Activated CD4-positive, alpha-beta T cell treated with anti-CD3 and anti-CD28 coated beads, Interleukin-2, amount 50 U/mL, for 16 hours (primary cell): ENCODE data around the gene DGKH.
A peak's percentile ranks its signal among the peaks of the same experiment; 100 is the strongest.
"Not testable (repeated sequence)": the region's sequence is repeated elsewhere in the genome, so short reads cannot be mapped to it uniquely, and the experiment has no call there.

Experiments
- DNase-seq: peaks from one replicate; pipeline ENCODE4 v3.0.0-alpha.2; 2020

The DGKH gene

DNA sequence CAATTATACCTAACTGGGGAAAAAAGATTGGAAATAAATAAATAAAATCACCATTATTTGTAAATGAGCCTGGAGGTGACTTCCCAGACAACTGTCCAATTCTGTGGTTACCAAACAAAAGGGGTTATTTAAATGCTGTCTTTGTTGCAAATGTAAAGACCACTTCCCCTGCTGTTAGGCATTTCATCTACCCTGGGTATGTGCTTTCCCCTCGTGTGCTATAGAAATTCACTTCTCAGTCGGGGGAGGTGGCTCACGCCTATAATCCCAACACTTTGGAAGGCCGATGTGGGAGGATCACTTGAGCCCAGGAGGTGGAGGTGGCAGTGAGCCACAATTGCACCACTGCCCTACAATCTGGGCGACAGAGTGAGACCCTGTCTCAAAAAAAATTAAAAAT lies 121.6 kb downstream of the DGKH start:
- no peak for DNase-seq

DNA sequence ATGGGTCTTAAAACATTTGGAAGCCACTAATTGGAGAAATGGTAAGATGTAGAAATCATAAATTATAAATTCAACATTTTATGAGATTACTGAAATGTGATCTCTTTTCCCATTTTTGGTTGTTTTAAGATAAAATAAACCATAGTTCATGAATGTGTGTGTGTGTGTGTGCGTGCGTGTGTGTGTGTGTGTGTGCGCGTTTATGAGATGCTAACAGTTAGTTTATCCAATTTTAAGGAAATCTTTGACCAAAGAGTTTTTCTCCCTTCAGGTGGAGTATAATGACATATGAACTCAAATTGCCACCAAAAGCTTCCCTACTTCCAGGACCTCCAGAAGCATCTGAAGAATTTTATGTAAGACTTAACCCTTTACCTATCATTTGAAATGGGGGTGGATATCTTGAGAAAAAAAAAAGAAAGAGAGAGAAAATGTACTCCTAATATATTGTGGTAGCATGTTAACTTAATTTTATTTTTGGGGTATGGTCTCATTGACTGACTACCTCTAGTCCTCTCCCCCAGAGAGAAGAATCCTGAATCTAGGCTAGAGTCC lies 125.4 kb downstream of the DGKH start:
- no peak for DNase-seq

DNA sequence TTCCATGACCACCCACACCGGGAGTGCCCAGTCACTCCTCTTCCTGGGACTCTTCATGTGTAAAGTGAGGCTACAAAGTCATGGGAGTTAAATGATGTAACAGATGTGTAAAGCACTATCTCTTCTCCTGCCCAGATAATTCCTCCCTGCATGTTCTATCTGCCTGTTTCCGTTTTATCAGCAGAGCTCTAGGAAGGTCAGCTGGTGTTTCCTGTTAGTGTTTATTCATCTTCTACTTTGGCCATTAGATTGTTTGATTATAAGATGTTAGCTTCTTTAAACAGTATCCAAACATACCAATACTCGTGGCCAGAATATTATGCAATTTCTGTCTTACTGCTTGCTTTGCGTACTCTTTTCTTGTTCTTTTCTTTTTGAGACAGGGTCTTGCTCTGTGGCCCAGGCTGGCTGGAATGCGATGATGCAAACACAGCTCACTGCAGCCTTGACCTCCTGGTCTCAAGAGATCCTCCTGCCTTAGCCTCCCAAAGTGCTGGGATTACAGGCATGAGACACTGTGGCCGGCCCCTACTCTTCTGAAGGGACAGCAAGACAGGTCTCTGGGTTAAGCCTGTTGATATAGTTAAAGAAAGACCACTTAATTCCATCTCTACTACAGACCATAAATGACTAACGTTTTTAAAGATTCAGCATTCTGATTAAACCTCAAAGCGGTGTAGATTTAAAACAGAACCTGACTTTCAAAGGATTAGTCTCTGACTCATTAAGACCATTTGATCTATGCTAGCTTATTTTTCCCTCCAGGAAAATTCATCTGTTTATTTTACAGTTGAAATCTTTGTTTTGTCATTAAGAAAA lies 126.1 kb downstream of the DGKH start:
- no peak for DNase-seq

DNA sequence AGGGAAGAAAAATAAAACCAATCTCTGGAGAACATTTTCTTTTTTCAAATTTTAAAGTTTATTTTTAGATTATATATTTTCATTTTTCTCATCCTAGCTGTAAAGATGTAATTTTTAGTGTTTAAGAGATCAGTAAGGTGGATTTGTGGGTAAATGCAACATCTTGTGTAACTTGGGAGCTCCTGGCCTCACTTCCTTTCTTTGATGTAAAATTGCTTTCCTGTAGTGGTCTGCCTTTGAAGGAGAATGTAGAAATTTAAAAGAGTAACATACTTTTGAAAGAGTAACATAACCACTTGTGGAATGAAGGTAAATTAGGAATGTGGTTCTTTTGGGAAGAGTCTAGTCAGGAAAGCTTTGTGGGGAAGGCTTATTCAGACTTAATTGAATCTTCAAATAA lies 127.8 kb downstream of the DGKH start:
- DNase-seq = no peak

DNA sequence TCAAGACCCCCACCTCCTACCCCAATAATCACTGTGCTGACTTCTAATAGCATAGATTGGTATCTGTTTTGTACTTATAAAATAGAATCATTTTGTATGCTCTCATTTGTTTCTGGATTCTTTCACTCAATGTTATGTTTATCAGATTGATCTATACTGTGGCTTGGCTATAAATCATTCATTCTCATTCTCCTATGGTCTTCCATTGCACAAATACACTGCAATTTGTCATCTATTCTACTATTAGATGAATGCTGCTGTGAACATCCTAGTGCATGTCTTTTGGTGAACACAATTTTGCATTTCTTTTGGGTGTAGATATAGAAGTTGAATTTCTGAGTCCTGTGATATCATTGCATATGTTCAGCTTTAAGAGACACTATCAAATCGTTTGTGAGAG lies 128.7 kb downstream of the DGKH start:
- no peak for DNase-seq

DNA sequence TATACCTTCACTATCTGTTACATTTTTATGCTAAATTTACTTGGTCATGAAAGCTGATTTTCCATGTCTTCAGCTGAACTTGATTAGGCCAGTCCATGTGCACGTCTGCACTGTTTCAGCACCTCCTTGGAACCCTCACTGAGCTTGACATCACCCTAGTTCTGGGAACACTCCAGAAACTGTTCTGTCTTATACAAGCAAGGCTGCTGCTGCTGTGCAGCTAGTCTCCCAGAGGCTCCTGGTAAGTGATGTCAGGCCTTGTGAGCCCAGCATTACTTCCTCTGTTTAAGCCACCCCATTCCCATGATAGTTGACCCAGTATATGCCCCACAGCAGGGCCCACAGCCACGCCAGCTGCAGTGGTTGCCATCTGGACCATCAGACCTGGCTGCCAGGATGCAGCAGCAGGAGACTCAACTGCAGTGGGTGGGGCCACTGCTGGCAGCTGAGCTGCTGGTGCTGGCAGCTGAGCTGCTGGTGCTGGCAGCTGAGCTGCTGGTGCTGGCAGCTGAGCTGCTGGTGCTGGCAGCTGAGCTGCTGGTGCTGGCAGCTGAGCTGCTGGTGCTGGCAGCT lies 133.0 kb downstream of the DGKH start:
- no peak for DNase-seq

DNA sequence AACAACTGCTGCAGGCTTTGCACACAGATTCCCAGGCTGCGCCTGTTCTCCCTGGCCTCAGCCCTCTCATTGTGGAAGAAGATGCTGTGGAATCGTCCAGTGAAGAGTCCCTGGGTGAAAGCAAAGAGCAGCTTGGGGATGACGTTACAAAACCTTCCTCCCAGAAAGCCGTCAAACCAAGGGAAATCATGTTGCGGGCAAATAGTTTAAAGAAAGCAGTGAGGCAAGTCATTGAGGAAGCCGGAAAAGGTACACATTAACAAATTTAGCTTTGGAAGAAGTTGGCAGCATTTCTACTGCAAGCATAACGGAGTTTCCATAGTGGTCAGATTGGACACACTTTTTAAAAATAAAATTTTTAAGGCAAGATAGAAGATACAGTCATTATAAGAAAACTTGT lies 140.6 kb downstream of the DGKH start:
- DNase-seq = no peak

DNA sequence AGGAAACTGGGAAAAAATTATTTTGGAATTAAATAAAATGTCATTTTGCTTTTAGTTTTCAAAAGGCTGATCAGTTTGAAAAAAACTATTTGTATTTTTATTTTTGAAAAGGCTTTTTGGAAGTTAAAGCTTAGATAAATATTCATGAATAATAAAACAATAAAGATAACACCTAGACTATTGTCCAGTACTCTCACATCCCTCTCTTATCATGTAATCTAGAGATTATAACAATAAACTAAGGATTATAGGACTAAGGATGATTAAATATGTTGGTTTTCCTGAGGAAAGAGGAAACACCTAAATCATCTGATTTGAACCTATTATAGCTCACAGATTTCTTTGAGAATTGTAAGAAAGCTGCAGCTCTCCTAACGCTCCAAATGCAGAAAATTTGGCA lies 142.1 kb downstream of the DGKH start:
- no peak for DNase-seq

DNA sequence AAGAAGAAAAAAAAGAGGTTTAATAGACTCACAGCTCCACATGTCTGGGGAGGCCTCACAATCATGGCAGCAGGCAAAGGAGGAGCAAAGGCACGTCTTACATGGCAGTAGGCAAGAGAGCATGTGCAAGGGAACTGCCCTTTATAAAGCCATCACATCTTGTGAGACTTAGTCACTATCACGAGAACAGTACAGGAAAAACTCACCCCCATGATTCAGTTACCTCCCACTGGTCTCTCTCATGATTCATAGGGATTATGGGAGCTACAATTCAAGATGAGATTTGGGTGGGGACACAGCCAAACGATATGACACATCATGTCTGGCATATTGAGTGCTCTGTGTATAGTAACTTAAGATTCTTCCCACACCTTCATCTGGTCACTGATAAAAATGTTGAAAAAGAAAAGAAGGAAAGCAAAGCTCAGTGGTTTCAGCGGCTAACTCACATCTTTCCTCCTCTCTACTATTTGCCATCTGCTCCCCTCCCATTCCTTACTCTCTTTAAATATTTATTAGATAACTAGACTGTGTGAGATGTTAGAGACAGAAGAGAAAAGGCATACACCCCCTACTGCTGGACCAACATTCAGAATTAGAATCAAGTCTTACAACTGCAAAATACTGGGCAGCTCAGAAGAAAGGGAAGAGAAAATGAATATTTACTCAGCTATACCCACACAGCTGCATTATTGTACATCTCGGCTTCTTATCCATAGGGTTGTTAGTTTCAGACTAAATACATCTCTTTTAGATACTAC lies 163.4 kb downstream of the DGKH start:
- no peak for DNase-seq

DNA sequence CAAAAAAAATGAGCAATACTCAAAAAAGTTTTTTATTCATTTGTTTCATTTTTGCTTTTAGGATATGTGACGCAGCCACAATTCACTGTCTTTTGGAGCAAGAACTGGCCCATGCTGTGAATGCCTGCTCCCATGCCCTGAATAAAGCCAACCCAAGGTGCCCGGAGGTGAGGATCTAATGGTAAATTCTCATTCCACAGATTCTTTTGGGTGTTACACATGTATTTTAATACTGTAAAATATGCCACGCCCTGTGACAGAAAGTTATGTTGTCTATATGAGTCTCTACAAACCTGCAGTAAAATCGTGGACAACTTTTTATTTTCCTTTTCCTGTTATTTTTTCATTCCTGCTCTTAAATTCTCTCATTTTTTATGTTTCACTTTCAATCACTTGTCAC lies 166.0 kb downstream of the DGKH start:
- no peak for DNase-seq

DNA sequence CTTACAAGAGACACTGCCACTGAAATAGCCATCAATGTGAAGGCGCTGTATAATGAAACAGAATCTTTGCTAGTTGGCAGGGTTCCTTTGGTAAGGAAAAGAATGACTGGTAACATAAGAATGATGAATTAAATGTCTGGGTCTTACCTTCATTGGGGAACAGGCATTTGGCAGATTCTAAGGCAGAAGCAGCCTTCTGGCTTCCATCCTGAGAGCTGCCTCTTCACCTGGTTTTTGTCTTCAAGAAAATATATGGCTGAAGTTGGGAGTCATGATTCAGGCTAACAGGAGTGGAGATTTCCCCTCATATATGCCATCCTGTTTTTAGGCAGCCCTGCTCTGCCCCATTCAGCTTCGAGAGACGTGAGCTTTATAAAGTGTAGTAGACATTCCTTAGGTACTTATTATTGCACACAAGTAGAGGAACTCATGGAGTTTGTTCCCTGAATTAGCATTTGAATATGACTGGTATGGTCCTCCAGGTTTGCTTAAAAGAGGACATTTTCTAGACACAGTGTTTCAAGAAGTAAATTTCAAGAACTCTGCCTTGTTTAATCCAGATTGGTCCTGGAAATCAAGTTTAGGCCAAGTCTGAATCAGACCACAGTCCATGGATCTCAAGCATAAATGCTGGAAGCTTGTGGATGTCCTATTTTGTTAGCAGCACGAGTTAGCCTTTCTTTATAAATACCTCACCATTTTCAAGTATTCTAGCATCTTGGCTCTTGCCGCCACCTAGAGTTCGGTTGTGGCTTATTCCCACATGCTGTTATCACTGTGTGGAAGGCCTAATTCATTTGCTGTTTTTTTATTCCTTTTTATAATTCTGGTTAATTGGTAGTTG lies 167.4 kb downstream of the DGKH start:
- DNase-seq = peak; percentile 21

DNA sequence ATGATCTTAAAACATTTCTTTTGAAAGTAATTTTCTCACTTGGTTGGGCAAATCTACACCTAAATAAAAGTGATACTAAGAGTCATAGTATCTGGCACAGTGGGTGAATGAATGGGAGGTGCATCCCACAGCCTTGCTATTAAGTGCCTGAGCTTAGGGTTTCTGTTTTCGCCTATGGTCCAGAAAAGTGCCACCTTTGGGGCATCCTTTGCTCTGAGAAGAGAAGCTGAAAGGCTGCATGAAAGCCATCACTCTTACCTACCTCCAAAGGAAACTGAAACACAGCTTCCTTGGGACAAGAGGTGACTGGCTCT lies 167.9 kb downstream of the DGKH start:
- DNase-seq = no peak

DNA sequence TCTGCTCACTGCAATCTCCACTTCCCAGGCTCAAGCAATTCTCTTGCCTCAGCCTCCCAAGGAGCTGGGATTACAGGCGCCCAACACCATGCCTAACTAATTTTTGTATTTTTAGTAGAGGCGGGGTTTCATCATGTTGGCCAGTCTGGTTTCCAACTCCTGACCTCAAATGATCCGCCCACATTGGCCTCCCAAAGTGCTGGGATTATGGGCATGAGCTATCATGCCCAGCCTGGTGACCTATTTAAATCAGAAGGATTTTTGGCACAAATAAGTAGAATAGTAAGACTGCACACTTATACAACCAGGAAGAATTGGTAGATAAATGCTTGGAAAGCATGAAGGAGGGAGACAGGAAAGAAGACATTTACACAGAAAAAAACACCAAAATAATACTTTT lies 170.1 kb downstream of the DGKH start:
- no peak for DNase-seq

DNA sequence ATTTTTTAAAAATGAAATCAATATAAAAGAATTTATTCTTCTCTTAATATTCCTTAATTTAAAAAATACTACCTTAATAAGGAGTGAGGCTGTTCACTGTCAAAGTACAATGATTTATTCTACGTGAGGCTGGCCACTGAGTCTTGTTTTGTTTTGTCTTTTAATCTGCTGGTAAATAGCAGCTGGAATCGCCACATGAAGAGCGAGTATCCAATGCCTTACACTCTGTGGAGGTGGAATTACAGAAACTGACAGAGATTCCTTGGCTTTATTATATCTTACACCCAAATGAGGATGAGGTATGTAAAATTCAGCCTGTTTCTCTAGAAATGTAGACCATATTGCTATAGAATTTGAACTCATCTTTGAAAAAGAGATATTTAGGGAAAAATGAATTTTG lies 170.6 kb downstream of the DGKH start:
- DNase-seq = no peak

DNA sequence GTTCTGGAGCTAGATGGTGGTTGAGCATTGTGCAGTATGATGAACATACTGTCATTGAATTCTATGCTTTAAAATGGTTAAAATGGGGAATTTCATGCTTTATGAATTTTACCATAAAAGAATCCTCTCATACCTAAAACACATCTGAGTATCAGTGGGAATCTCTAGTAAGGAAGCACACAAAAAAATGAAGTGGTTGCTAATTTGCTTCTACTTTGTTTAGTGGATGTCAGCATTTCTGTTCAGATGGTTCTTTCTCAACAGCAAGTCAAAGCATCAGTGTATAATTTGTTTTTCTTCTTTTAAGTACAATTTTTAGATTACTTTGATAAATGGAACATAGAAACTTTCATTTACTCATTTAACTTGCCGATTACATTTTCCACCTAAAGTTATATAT lies 171.4 kb downstream of the DGKH start:
- no peak for DNase-seq

DNA sequence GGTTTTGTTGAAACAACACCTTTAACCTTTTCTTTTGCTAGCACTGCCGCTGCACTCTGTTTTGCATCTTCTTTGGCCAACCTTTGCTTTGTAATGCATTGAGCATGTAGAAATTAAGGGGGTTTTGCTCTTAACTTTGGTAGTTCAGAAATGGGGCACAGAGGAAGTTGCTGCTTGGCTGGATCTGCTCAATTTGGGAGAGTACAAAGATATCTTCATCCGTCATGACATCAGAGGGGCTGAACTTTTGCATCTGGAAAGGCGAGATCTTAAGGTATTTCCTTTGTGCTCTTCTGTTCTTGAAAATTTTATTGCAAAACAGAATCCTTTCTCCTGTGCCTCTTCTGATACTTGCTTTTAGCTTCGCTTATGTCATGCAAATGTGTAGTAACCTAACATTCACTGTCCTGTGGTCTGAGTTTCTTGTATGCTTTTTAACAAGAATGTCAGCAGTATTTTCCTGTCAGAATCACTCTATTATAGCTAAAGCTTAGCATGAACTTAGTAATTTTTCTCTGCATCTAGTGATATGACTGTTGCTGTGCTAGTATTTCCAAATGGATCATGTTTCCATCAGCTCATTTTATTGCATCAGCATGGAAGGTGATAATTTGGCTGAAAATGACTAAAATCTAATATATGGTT lies 172.8 kb downstream of the DGKH start:
- DNase-seq = no peak

DNA sequence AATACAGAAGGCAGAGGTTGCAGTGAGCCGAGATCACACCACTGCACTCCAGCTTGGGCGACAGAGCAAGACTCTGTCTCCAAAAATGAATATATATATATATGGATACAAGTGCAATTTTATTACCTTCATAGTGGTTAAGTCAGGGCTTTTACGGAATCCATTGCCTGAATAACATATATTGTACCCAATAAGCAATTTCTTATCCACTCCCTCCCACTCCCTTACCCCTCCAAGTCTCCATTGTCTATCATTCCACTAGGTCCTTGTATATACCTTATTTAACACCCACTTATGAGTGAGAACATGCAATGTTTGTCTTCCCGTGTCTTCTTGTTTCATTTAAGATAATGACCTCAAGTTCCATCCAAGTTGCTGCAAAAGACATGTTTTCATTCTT lies 175.2 kb downstream of the DGKH start:
- DNase-seq = no peak

DNA sequence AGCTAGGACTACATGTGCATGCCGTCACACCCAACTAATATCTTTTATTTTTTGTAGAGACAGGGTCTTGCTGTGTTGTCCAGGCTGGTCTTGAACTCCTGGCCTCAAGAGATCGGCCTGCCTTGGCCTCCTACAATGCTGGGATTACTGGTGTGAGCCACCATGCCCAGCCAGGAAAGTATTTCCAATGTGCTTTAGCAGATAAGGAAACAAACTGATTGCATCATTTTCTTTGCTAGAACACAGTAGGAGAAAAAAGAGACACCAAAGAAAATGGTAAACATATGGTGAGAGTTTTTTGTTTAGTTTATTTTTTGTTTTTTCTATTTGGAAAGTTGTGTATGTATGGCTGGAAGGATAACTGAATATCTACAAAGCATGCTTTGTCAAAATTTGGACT lies 176.6 kb downstream of the DGKH start:
- no peak for DNase-seq

DNA sequence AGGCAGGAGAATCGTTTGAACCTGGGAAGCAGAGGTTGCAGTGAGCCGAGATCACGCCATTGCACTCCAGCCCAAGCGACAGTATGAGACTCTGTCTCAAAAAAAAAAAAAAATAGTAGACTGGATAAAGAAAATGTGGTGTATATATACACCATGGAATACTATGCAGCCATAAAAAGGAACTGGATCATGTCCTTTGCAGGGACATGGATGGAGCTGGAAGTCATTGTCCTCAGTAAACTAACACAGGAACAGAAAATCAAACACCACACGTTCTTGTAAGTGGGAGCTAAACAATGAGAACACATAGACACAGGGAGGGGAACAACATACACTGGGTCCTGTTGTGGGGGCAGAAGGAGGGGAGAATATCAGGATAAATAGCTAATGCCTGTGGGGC lies 178.3 kb downstream of the DGKH start:
- not testable (repeated sequence) for DNase-seq

DNA sequence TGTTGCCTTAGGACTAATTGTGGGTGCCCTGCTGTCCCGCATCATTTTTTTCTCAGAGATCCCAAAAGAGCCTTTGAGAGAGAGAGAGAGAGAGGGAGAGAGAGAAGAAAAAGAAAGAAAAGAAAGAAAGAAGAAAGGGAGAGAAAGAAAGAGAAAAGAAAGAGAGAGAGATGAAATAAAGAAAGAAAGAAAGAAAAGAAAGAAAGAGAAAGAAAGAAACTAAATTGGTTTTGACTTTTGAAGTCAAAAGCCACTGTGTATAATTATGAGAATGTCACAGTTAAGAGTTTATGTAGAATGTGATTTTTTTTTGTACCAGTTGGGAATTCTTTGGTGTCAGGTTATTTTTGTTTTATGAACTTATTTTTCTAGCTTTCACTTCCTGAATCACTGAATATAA lies 180.1 kb downstream of the DGKH start:
- DNase-seq = no peak

DNA sequence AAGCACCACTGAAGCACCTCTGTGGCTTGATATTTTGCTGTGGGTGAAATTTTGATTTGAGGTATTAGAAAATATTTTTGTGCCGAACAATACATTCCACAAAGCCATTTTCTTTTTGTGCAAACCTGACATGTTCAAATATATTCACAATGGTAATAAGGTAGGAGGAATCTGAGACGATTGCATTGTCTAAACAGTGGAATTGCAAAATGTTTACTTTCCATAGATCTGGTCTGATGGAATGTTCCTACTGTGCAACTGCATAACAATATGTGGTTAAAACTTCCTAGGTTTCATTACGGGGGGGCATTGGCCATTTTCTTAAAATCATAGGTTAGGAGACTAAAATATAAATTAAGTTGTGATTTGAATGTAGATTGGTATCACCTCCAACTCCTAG lies 180.8 kb downstream of the DGKH start:
- no peak for DNase-seq

DNA sequence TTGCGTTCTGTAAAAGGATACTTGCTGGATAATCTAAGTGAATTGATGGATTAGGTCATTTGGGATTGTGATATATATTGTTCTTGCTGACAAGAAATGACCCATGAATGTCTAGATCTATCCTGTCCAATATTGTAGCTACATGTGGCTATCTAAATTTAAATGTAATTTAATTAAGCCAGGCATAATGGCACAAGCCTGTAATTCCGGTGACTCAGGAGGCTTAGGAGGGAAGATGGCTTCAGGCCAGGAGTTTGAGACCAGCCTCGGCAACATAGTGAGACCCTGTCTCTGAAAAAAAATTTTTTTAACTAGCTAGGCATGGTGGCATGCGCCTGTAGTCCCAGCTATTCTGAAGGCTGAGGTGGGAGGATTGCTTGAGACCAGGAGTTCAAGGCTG lies 184.2 kb downstream of the DGKH start:
- no peak for DNase-seq

DNA sequence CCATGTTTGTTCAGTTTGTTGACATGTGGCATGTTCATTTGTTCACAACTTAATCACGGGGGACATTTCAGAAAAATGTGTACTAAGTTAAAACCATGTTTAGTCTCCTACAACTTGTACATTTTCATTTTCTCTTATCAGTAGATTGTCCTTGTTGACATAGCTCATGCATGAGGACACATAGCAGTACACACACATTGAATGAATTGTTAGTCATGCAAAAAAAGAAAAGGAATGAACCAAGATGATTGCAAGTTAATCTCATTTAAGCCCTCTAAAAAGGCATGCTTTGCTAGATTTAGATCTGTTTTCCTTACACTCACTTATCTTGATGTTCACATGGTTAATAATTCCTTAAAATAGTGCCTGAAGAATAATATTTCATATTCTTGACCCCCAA lies 185.3 kb downstream of the DGKH start:
- DNase-seq = no peak
